Body of pancreas (tissue), 4 donors: ENCODE measurements around the gene RPS6KA2.
"Not testable (repeated sequence)": the region's sequence is repeated elsewhere in the genome, so short reads cannot be mapped to it uniquely, and the experiment has no call there.

Experiments
- POLR2A ChIP-seq, 3 donors: fragments of 450-650 bp; IDR thresholded peaks; one replicate each; pipeline ENCODE4 v1.6.1; 2016; ENCODE audit warnings: antibody characterized with exemption in 3 of 3, mild to moderate bottlenecking in 2 of 3
- TF ChIP-seq, protein P1 (sequence below), 7 experiments: fragments of 450-650 bp in 4 of 7; fragments of 200-600 bp in 3 of 7; sonication (generic) in 3 of 7; IDR thresholded peaks; one replicate each; pipeline ENCODE4 v1.5.1; 2016 to 2019; ENCODE audit warnings: antibody characterized with exemption in 7 of 7

DNA sequence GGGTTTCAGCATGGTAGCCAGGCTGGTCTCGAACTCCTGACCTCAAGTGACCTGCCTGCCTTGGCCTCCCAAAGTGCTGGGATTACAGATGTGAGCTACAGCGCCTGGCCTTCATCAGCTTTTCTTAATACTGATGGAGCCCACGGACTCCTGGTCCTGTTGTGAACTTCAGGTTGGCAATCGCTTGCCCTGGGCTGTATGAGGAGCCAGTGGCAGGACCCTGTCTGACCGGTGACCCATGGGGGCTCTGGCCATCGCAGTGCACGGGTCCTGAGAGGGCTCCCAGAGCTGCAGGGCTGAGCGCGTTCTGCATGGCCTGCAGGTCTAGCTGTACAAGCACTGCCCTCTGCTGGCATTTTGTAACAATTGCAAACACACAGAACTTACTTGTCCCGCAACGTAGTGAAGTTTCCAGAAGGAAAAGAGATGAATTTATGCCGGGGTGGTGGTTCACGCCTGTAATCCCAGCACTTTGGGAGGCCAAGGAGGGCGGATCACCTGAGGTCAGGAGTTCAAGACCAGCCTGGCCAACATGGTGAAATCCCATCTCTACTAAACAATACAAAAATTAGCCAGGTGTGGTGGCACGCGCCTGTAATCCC, 226.3 kb downstream of the RPS6KA2 start:
- TF ChIP-seq, protein P1, sequence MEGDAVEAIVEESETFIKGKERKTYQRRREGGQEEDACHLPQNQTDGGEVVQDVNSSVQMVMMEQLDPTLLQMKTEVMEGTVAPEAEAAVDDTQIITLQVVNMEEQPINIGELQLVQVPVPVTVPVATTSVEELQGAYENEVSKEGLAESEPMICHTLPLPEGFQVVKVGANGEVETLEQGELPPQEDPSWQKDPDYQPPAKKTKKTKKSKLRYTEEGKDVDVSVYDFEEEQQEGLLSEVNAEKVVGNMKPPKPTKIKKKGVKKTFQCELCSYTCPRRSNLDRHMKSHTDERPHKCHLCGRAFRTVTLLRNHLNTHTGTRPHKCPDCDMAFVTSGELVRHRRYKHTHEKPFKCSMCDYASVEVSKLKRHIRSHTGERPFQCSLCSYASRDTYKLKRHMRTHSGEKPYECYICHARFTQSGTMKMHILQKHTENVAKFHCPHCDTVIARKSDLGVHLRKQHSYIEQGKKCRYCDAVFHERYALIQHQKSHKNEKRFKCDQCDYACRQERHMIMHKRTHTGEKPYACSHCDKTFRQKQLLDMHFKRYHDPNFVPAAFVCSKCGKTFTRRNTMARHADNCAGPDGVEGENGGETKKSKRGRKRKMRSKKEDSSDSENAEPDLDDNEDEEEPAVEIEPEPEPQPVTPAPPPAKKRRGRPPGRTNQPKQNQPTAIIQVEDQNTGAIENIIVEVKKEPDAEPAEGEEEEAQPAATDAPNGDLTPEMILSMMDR (IDR thresholded peaks at IDR 0.05) = peak; percentile 52 to 84 (median 78)
- not testable (repeated sequence) for TF ChIP-seq POLR2A (IDR thresholded peaks at IDR 0.05)
